PC-3 (cell line): ENCODE data around the gene PMS1. TPM values are rescaled to one million over a fixed set of nuclear protein-coding genes. Genes with fewer than 3 reads are reported as not detected.

ENCODE experiments used
- ATAC-seq: fragments of 200-7000 bp; cut with Tn5 transposase; 2 replicates; pipeline ENCODE4 v1.9.1; 2020; ENCODE audit warnings: mild to moderate bottlenecking, moderate library complexity
- BruUV-seq: library from RNA; stranded (reverse); fragments of 400-500 nt; replicated peaks from 2 replicates; lab custom pipeline; 2021; lab: Mats Ljungman, UMichigan
- CTCF ChIA-PET: fragments of 300-600 bp; sonication (Branson Sonifier 250); formaldehyde crosslinking; loops from one replicate; lab custom pipeline; 2022; ENCODE audit warnings: antibody characterized with exemption; lab: Charles Lee
- POLR2A ChIA-PET: fragments of 300-600 bp; sonication (Branson Sonifier 250); formaldehyde crosslinking; loops from one replicate; lab custom pipeline; 2022; ENCODE audit warnings: antibody characterized with exemption; ENCODE audit not compliant: unreplicated experiment; lab: Charles Lee
- DNase-seq: peaks from one replicate; pipeline ENCODE4 v3.0.0-alpha.2; 2015
- H2AFZ ChIP-seq: fragments of 300-600 bp; sonication (generic); 2 replicates; pipeline ENCODE4 v1.6.0; 2016; ENCODE audit warnings: antibody characterized with exemption, low read length
- H3F3A ChIP-seq: fragments of 300-600 bp; sonication (generic); one replicate; pipeline ENCODE4 v1.6.0; 2017; ENCODE audit warnings: antibody characterized with exemption, low read length, control low read depth, mild to moderate bottlenecking; ENCODE audit not compliant: unreplicated experiment
- H3K27ac ChIP-seq: fragments of 300-600 bp; sonication (generic); 2 replicates; pipeline ENCODE4 v1.5.1; 2016; ENCODE audit warnings: mild to moderate bottlenecking, low read length
- H3K27me3 ChIP-seq: fragments of 300-600 bp; sonication (generic); 2 replicates; pipeline ENCODE4 v1.6.1; 2016; ENCODE audit warnings: low read length, mixed read lengths
- H3K36me3 ChIP-seq: fragments of 300-600 bp; sonication (generic); 2 replicates; pipeline ENCODE4 v1.6.1; 2016; ENCODE audit warnings: low read depth, mixed run types, low read length, mixed read lengths
- H3K4me1 ChIP-seq: fragments of 300-600 bp; sonication (generic); 2 replicates; pipeline ENCODE4 v1.5.1; 2016; ENCODE audit warnings: low read length; ENCODE audit not compliant: insufficient read depth
- H3K4me2 ChIP-seq: fragments of 300-600 bp; sonication (generic); 2 replicates; pipeline ENCODE4 v1.6.0; 2016; ENCODE audit warnings: low read length
- H3K4me3 ChIP-seq: fragments of 300-600 bp; sonication (generic); 2 replicates; pipeline ENCODE4 v1.5.1; 2016; ENCODE audit warnings: mild to moderate bottlenecking, low read length, mixed read lengths
- H3K79me2 ChIP-seq: fragments of 300-600 bp; sonication (generic); 2 replicates; pipeline ENCODE4 v1.6.1; 2017; ENCODE audit warnings: low read length, mixed read lengths
- H3K9ac ChIP-seq: fragments of 300-600 bp; sonication (generic); 2 replicates; pipeline ENCODE4 v1.6.0; 2016; ENCODE audit warnings: mild to moderate bottlenecking, low read length
- H3K9me2 ChIP-seq: fragments of 300-600 bp; sonication (generic); replicated peaks from 2 replicates; pipeline ENCODE4 v1.6.1; 2016; ENCODE audit warnings: mixed run types, low read length, mixed read lengths
- H3K9me3 ChIP-seq: fragments of 300-600 bp; sonication (generic); 2 replicates; pipeline ENCODE4 v1.6.1; 2016; ENCODE audit warnings: low read length, mixed read lengths
- H4K20me1 ChIP-seq: fragments of 300-600 bp; sonication (generic); 2 replicates; pipeline ENCODE4 v1.6.1; 2016; ENCODE audit warnings: low read length, mixed read lengths
- EZH2 ChIP-seq: fragments of 300-600 bp; sonication (generic); IDR thresholded peaks from one replicate; pipeline ENCODE4 v1.6.1; 2017; ENCODE audit warnings: antibody characterized with exemption, mild to moderate bottlenecking, low read length; ENCODE audit not compliant: unreplicated experiment
- EZH2phosphoT487 ChIP-seq: fragments of 300-600 bp; sonication (generic); IDR thresholded peaks from 2 replicates; pipeline ENCODE4 v1.6.1; 2018; ENCODE audit warnings: mild to moderate bottlenecking, antibody characterized with exemption, low read length, borderline replicate concordance
- intact Hi-C: fragments of 100-400 bp; cut with micrococcal nuclease; formaldehyde crosslinking; loops from 2 replicates; pipeline ENCODE4 v1.9.0; 2023
- total RNA-seq: library from RNA; depleted of rRNA; stranded (reverse); fragments of >200 nt; gene quantifications from 2 replicates; pipeline ENCODE4 v1.2.3, GENCODE V29; 2014
- TF ChIP-seq, protein P1 (sequence below): fragments of 300-600 bp; sonication (generic); conservative IDR thresholded peaks from 2 replicates; pipeline ENCODE4 v1.5.1; 2017; ENCODE audit warnings: antibody characterized with exemption, low read depth, mild to moderate bottlenecking, low read length

PMS1 gene
- total RNA-seq, 1 experiment from 2014 or later, result 13.8 TPM

DNA sequence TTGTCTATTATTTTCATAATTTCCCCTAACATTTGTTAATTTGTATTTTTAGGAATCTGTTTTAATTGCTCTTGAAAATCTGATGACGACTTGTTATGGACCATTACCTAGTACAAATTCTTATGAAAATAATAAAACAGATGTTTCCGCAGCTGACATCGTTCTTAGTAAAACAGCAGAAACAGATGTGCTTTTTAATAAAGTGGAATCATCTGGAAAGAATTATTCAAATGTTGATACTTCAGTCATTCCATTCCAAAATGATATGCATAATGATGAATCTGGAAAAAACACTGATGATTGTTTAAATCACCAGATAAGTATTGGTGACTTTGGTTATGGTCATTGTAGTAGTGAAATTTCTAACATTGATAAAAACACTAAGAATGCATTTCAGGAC, 69.9 kb downstream of the PMS1 start:
- H3K36me3 ChIP-seq, result 0 out of 2 replicates have a peak, but pooled peaks cover 4% of the 10 kb centered on the region
- intact Hi-C loops, result no loop called here
- DNase-seq (no peak), ATAC-seq (no peak)
- H4K20me1 ChIP-seq, result no peaks in the 10 kb centered on the region
- H3K27ac ChIP-seq, result no peak overlapping the region
- H3K79me2 ChIP-seq, result no peaks in the 10 kb centered on the region
- ChIA-PET POLR2A (no interaction called here), CTCF (no interaction called here)
- no TSS peak for BruUV-seq
- no peaks in the 10 kb centered on the region for H3F3A ChIP-seq
- H3K9me2 ChIP-seq, result no peaks in the 10 kb centered on the region
- H3K27me3 ChIP-seq, result no peaks in the 10 kb centered on the region
- no peak overlapping the region for H3K9ac ChIP-seq
- no peaks in the 10 kb centered on the region for H3K9me3 ChIP-seq
- H3K4me3 ChIP-seq, result no peak overlapping the region
- H3K4me2 ChIP-seq, result no peak overlapping the region
- TF ChIP-seq EZH2phosphoT487 (no peak), EZH2 (no peak)
- TF ChIP-seq, protein P1, sequence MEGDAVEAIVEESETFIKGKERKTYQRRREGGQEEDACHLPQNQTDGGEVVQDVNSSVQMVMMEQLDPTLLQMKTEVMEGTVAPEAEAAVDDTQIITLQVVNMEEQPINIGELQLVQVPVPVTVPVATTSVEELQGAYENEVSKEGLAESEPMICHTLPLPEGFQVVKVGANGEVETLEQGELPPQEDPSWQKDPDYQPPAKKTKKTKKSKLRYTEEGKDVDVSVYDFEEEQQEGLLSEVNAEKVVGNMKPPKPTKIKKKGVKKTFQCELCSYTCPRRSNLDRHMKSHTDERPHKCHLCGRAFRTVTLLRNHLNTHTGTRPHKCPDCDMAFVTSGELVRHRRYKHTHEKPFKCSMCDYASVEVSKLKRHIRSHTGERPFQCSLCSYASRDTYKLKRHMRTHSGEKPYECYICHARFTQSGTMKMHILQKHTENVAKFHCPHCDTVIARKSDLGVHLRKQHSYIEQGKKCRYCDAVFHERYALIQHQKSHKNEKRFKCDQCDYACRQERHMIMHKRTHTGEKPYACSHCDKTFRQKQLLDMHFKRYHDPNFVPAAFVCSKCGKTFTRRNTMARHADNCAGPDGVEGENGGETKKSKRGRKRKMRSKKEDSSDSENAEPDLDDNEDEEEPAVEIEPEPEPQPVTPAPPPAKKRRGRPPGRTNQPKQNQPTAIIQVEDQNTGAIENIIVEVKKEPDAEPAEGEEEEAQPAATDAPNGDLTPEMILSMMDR, result no peak
- no peaks in the 10 kb centered on the region for H3K4me1 ChIP-seq
- no peak overlapping the region for H2AFZ ChIP-seq

DNA sequence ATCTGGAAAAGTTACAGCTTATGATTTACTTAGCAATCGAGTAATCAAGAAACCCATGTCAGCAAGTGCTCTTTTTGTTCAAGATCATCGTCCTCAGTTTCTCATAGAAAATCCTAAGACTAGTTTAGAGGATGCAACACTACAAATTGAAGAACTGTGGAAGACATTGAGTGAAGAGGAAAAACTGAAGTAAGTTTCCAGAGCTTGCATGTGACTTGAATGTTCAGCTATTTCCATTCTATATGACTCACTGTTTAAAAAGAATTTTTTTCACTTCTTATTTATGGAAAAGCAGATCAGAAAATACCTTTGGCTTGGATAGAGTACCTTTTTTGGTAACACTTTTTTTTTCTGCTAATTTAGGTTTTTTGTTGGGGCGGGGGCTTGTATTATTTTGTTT, 70.7 kb downstream of the PMS1 start:
- no peak overlapping the region for H3K9ac ChIP-seq
- no peak overlapping the region for H2AFZ ChIP-seq
- intact Hi-C loops, result no loop called here
- no peak for TF ChIP-seq EZH2phosphoT487
- TF ChIP-seq, protein P1, result no peak
- POLR2A ChIA-PET, result no interaction called here
- no peaks in the 10 kb centered on the region for H3K9me3 ChIP-seq
- CTCF ChIA-PET, result no interaction called here
- BruUV-seq, result no TSS peak
- no peaks in the 10 kb centered on the region for H3K27me3 ChIP-seq
- no peak overlapping the region for H3K4me3 ChIP-seq
- no peaks in the 10 kb centered on the region for H4K20me1 ChIP-seq
- no peaks in the 10 kb centered on the region for H3F3A ChIP-seq
- H3K4me2 ChIP-seq, result no peak overlapping the region
- 0 out of 2 replicates have a peak, but pooled peaks cover 4% of the 10 kb centered on the region for H3K36me3 ChIP-seq
- DNase-seq (no peak), ATAC-seq (no peak)
- H3K9me2 ChIP-seq, result no peaks in the 10 kb centered on the region
- H3K79me2 ChIP-seq, result no peaks in the 10 kb centered on the region
- no peak overlapping the region for H3K27ac ChIP-seq
- H3K4me1 ChIP-seq, result no peaks in the 10 kb centered on the region

DNA sequence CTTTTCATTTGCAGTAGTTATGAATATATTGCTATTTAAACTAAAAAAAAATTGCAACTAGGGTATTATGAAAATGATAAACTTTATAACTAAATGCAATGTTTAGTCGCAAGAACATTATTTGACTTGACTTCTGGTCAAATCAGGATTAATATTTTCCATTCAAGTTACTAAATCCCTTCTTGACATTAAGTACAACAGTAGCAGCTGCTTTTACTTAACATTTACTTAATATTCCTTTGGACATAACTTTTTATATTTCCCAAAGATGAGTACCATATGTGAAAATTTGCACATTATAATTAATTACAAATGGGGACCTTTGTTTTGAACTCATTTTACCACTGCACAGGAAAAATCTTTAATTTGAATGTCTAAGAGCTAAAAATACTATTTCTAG, 74.0 kb downstream of the PMS1 start:
- no TSS peak for BruUV-seq
- TF ChIP-seq EZH2 (no peak), EZH2phosphoT487 (no peak)
- TF ChIP-seq, protein P1, result no peak
- Histone ChIP-seq H3K27me3 (no peaks in the 10 kb centered on the region), H4K20me1 (no peaks in the 10 kb centered on the region), H3K4me3 (no peak overlapping the region), H3K9ac (no peak overlapping the region), H2AFZ (no peak overlapping the region), H3K27ac (no peak overlapping the region), H3K36me3 (0 out of 2 replicates have a peak, but pooled peaks cover 4% of the 10 kb centered on the region), H3K9me2 (no peaks in the 10 kb centered on the region), H3K9me3 (no peaks in the 10 kb centered on the region), H3K4me2 (no peak overlapping the region), H3K79me2 (no peaks in the 10 kb centered on the region), H3F3A (no peaks in the 10 kb centered on the region), H3K4me1 (no peaks in the 10 kb centered on the region)
- DNase-seq, result no peak
- ChIA-PET CTCF (no interaction called here), POLR2A (no interaction called here)
- intact Hi-C loops, result no loop called here
- no peak for ATAC-seq
